Activated CD4-positive, CD25-positive, alpha-beta regulatory T cell treated with anti-CD3 and anti-CD28 coated beads, Interleukin-2, amount 50 U/mL, for 16 hours (primary cell): ENCODE data around the gene OR11H1.
"Not testable (repeated sequence)": the region's sequence is repeated elsewhere in the genome, so short reads cannot be mapped to it uniquely, and the experiment has no call there.

Source experiments
- DNase-seq: peaks from one replicate; pipeline ENCODE4 v3.0.0-alpha.2; 2020; ENCODE audit warnings: low read depth, low spot score

OR11H1 gene, protein sequence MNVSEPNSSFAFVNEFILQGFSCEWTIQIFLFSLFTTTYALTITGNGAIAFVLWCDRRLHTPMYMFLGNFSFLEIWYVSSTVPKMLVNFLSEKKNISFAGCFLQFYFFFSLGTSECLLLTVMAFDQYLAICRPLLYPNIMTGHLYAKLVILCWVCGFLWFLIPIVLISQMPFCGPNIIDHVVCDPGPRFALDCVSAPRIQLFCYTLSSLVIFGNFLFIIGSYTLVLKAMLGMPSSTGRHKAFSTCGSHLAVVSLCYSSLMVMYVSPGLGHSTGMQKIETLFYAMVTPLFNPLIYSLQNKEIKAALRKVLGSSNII

DNA sequence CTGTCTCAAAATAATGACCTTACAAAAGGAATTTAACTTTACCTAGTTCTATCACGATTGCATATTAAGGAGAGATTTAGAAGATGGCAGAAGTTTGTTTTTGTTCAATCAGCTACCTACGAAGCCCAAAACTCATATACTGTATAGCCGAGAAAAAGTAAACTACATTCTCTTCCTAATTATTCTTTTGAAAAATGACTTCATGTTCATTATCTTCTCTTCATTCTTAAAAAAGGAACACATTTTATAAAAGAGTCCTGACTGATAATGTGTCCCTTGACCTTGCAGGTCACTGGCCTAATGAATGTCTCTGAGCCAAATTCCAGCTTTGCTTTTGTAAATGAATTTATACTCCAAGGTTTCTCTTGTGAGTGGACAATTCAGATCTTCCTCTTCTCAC, at the start of gene OR11H1:
OR11H1 (plus strand) TSS at position 301 of the 400 bp plus-strand sequence; CDS start at position 301, 0 bp downstream.
- not testable (repeated sequence) for DNase-seq

- DNase-seq: not testable (repeated sequence)
Measured at GRCh38 chr22:15509967-15510366, 18.0 kb upstream of the OR11H1 start.

- not testable (repeated sequence) for DNase-seq
Measured at GRCh38 chr22:15515896-15516295, 12.1 kb upstream of the OR11H1 start.

- DNase-seq: not testable (repeated sequence)
Measured at GRCh38 chr22:15553767-15554166, 25.8 kb downstream of the OR11H1 start.

DNA sequence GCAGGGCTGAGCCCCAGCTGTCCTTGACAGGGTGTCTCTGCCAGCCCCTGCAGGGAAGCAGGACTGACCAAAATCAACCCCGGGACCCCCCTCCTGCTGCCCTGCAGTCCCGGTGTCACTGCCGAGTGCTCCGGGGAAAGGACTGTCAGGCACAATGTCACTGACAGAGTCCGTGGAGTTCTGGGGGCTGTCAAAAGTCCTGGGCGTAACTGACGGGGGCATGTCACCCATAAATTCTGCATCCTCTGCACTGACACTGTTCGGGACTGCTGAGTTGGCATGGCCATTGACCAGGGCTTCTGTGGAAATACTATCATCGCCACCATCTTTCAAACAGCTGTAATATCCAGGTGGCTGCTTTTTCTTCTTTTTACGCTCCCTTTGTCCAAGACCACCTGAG, 35.5 kb downstream of the OR11H1 start:
- DNase-seq: not testable (repeated sequence)

- not testable (repeated sequence) for DNase-seq
Measured at GRCh38 chr22:15565063-15565462, 37.1 kb downstream of the OR11H1 start.
